Measurements from ENCODE around the gene CLSTN2.

Gene CLSTN2

DNA sequence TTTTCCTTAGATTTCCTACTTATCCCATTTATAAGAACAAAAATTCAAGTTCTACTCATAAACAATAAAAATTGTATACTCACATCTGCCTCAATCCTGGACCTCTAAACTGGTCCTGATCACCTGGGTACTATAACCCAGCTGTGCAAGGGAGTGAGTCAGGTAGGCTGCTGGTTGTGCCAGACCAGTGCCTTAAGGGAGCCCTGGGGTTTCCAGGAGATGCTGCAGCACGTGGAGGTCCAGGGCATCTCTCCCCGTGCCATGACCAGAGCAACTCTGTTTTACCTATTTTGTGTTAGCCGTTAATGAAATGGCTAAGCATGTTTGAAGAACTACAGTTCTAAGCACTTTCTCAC is 602.7 kb downstream of the CLSTN2 start:
- H3K27ac ChIP-seq (ENCODE audit: extremely low read depth, low read depth, low read length): no peak overlapping the region
- H3K4me3 ChIP-seq (ENCODE audit: low read depth, low read length): no peak overlapping the region
- POLR2A ChIA-PET: no interaction called here
- no peaks in the 10 kb centered on the region for H3K9me3 ChIP-seq (ENCODE audit: control insufficient read depth, insufficient read depth, low read depth, low read length)
- H3K4me1 ChIP-seq (ENCODE audit: control insufficient read depth, insufficient read depth, low read length): no peaks in the 10 kb centered on the region
- TF ChIP-seq SALL2 (tag by site-specific recombination; IDR thresholded peaks at IDR 0.05; ENCODE audit: borderline replicate concordance) (no peak), ZSCAN30 (tag by site-specific recombination; IDR thresholded peaks at IDR 0.05) (no peak), TCF7L2 (IDR thresholded peaks at IDR 0.05; ENCODE audit: borderline replicate concordance, low read depth, low read length) (no peak), PATZ1 (tag by site-specific recombination; IDR thresholded peaks at IDR 0.05) (no peak), ZNF544 (tag by site-specific recombination; IDR thresholded peaks at IDR 0.05) (no peak), ZNF239 (tag by site-specific recombination; IDR thresholded peaks at IDR 0.05) (no peak), SP3 (tag by site-specific recombination; IDR thresholded peaks at IDR 0.05) (no peak), ZNF24 (tag by site-specific recombination; IDR thresholded peaks at IDR 0.05) (no peak), ZBTB7A (tag by site-specific recombination; IDR thresholded peaks at IDR 0.05; ENCODE audit: low read depth) (no peak), ZNF792 (tag by site-specific recombination; IDR thresholded peaks at IDR 0.05) (no peak), TRIM28 (IDR thresholded peaks at IDR 0.05; ENCODE audit: borderline replicate concordance, low read length) (no peak), AEBP2 (tag by site-specific recombination; IDR thresholded peaks at IDR 0.05; ENCODE audit: borderline replicate concordance) (no peak), ZNF670 (tag by site-specific recombination; IDR thresholded peaks at IDR 0.05; ENCODE audit: low read depth) (no peak), ZNF416 (tag by site-specific recombination; IDR thresholded peaks at IDR 0.05) (no peak)
- H3K36me3 ChIP-seq (ENCODE audit: control insufficient read depth in 2 of 2, insufficient read depth in 1 of 2, low read length in 2 of 2): no peaks in the 10 kb centered on the region
- CTCF ChIA-PET: interaction anchor here (0.6 kb wide), 1 partner anchor 600 kb away, joined by 4 read pairs; no protein-coding TSS in a partner anchor

DNA sequence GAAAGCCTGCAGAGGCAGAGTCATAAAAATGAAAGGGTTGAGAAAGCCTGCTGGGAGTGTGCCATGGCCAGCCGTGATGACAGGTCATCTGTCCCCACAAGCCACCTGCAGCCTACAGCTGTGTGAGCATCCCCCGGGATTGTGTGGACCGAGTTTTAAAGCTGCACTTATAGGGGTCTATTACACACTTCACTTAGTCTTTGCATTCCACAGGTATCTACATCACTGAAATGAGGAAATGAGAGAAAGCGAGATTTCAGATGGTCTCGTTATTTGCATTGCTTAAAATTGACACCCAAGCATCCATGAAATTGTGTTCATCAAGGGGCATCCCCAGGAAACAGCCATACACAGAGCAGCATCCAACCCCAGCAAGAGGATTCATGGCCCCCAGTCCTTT is 605.3 kb downstream of the CLSTN2 start:
- Histone ChIP-seq H3K27ac (ENCODE audit: extremely low read depth, low read depth, low read length) (no peak overlapping the region), H3K4me3 (ENCODE audit: low read depth, low read length) (no peak overlapping the region), H3K36me3 (ENCODE audit: control insufficient read depth in 2 of 2, insufficient read depth in 1 of 2, low read length in 2 of 2) (no peaks in the 10 kb centered on the region), H3K4me1 (ENCODE audit: control insufficient read depth, insufficient read depth, low read length) (no peaks in the 10 kb centered on the region), H3K9me3 (ENCODE audit: control insufficient read depth, insufficient read depth, low read depth, low read length) (no peaks in the 10 kb centered on the region)
- ChIA-PET CTCF (no interaction called here), POLR2A (no interaction called here)
- TF ChIP-seq, protein P1, sequence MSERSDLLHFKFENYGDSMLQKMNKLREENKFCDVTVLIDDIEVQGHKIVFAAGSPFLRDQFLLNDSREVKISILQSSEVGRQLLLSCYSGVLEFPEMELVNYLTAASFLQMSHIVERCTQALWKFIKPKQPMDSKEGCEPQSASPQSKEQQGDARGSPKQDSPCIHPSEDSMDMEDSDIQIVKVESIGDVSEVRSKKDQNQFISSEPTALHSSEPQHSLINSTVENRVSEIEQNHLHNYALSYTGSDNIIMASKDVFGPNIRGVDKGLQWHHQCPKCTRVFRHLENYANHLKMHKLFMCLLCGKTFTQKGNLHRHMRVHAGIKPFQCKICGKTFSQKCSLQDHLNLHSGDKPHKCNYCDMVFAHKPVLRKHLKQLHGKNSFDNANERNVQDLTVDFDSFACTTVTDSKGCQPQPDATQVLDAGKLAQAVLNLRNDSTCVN (tag by site-specific recombination; optimal IDR thresholded peaks at IDR 0.05): no peak
- no peak for TF ChIP-seq ZNF660 (tag by site-specific recombination; IDR thresholded peaks at IDR 0.05)
- no peak for TF ChIP-seq MYNN (tag by site-specific recombination; IDR thresholded peaks at IDR 0.05; ENCODE audit: borderline replicate concordance)
- TF ChIP-seq KLF16 (tag by site-specific recombination; IDR thresholded peaks at IDR 0.05): no peak
- no peak for TF ChIP-seq ZBTB7A (tag by site-specific recombination; IDR thresholded peaks at IDR 0.05; ENCODE audit: low read depth)
- TF ChIP-seq, protein P2, sequence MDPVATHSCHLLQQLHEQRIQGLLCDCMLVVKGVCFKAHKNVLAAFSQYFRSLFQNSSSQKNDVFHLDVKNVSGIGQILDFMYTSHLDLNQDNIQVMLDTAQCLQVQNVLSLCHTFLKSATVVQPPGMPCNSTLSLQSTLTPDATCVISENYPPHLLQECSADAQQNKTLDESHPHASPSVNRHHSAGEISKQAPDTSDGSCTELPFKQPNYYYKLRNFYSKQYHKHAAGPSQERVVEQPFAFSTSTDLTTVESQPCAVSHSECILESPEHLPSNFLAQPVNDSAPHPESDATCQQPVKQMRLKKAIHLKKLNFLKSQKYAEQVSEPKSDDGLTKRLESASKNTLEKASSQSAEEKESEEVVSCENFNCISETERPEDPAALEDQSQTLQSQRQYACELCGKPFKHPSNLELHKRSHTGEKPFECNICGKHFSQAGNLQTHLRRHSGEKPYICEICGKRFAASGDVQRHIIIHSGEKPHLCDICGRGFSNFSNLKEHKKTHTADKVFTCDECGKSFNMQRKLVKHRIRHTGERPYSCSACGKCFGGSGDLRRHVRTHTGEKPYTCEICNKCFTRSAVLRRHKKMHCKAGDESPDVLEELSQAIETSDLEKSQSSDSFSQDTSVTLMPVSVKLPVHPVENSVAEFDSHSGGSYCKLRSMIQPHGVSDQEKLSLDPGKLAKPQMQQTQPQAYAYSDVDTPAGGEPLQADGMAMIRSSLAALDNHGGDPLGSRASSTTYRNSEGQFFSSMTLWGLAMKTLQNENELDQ (tag by site-specific recombination; IDR thresholded peaks at IDR 0.05; ENCODE audit: low read depth): no peak
- TF ChIP-seq ZSCAN30 (tag by site-specific recombination; IDR thresholded peaks at IDR 0.05): no peak
- TF ChIP-seq, protein P3, sequence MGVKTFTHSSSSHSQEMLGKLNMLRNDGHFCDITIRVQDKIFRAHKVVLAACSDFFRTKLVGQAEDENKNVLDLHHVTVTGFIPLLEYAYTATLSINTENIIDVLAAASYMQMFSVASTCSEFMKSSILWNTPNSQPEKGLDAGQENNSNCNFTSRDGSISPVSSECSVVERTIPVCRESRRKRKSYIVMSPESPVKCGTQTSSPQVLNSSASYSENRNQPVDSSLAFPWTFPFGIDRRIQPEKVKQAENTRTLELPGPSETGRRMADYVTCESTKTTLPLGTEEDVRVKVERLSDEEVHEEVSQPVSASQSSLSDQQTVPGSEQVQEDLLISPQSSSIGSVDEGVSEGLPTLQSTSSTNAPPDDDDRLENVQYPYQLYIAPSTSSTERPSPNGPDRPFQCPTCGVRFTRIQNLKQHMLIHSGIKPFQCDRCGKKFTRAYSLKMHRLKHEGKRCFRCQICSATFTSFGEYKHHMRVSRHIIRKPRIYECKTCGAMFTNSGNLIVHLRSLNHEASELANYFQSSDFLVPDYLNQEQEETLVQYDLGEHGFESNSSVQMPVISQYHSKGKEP (tag by site-specific recombination; IDR thresholded peaks at IDR 0.05): no peak
- TF ChIP-seq ZNF404 (tag by site-specific recombination; IDR thresholded peaks at IDR 0.05): no peak
- no peak for TF ChIP-seq PRDM4 (tag by site-specific recombination; IDR thresholded peaks at IDR 0.05)
- no peak for TF ChIP-seq EGR2 (tag by site-specific recombination; IDR thresholded peaks at IDR 0.05; ENCODE audit: low read depth)
- TF ChIP-seq ZNF768 (tag by site-specific recombination; IDR thresholded peaks at IDR 0.05): no peak
- TF ChIP-seq ZNF416 (tag by site-specific recombination; IDR thresholded peaks at IDR 0.05): no peak

Measured in HEK293 (cell line).